Measurements from ENCODE around the gene VSTM2B.

The VSTM2B gene

GRCh38 chr19:29512748-29513147 is 13.0 kb upstream of the VSTM2B start:
- no peak for ATAC-seq
- TF ChIP-seq ZFP30 (CRISPR knock-in tag; IDR thresholded peaks at IDR 0.05) (no peak), SNAI2 (CRISPR knock-in tag; IDR thresholded peaks at IDR 0.05) (no peak), CSRNP3 (CRISPR knock-in tag; IDR thresholded peaks at IDR 0.05) (no peak), BACH2 (CRISPR knock-in tag; IDR thresholded peaks at IDR 0.05; ENCODE audit: borderline replicate concordance) (no peak), ARNTL (CRISPR knock-in tag; IDR thresholded peaks at IDR 0.05; ENCODE audit: borderline replicate concordance, low read depth) (no peak), TCF4 (CRISPR knock-in tag; IDR thresholded peaks at IDR 0.05; ENCODE audit: borderline replicate concordance) (no peak), GLIS3 (CRISPR knock-in tag; IDR thresholded peaks at IDR 0.05) (no peak), RARB (CRISPR knock-in tag; IDR thresholded peaks at IDR 0.05) (no peak), ZNF70 (CRISPR knock-in tag; IDR thresholded peaks at IDR 0.05) (no peak), PPARA (CRISPR knock-in tag; IDR thresholded peaks at IDR 0.05; ENCODE audit: borderline replicate concordance) (no peak), CSDC2 (CRISPR knock-in tag; IDR thresholded peaks at IDR 0.05) (no peak), ZNF565 (CRISPR knock-in tag; conservative IDR thresholded peaks at IDR 0.05; ENCODE audit: low read depth) (no peak), ZFP3 (CRISPR knock-in tag; IDR thresholded peaks at IDR 0.05) (no peak), OSR1 (CRISPR knock-in tag; IDR thresholded peaks at IDR 0.05) (no peak), ZC3H10 (CRISPR knock-in tag; IDR thresholded peaks at IDR 0.05) (no peak), ZNF8 (CRISPR knock-in tag; IDR thresholded peaks at IDR 0.05) (no peak), CREB5 (CRISPR knock-in tag; IDR thresholded peaks at IDR 0.05; ENCODE audit: low read depth) (no peak), TSHZ2 (CRISPR knock-in tag; IDR thresholded peaks at IDR 0.05) (no peak), ISL1 (CRISPR knock-in tag; IDR thresholded peaks at IDR 0.05) (no peak)

GRCh38 chr19:29514525-29515232 is 11.1 kb upstream of the VSTM2B start:
- ATAC-seq: peak; percentile 64
- TF ChIP-seq RARB (CRISPR knock-in tag; IDR thresholded peaks at IDR 0.05) (no peak), CSDC2 (CRISPR knock-in tag; IDR thresholded peaks at IDR 0.05) (no peak), ZNF8 (CRISPR knock-in tag; IDR thresholded peaks at IDR 0.05) (no peak), BACH2 (CRISPR knock-in tag; IDR thresholded peaks at IDR 0.05; ENCODE audit: borderline replicate concordance) (no peak), ZNF70 (CRISPR knock-in tag; IDR thresholded peaks at IDR 0.05) (no peak), TOX (CRISPR knock-in tag; IDR thresholded peaks at IDR 0.05; ENCODE audit: borderline replicate concordance) (no peak), ESRRG (CRISPR knock-in tag; IDR thresholded peaks at IDR 0.05) (no peak), ZNF565 (CRISPR knock-in tag; conservative IDR thresholded peaks at IDR 0.05; ENCODE audit: low read depth) (no peak), POU6F1 (CRISPR knock-in tag; IDR thresholded peaks at IDR 0.05; ENCODE audit: borderline replicate concordance, low read depth) (no peak), GLIS3 (CRISPR knock-in tag; IDR thresholded peaks at IDR 0.05) (no peak), ZC3H10 (CRISPR knock-in tag; IDR thresholded peaks at IDR 0.05) (no peak), TSHZ2 (CRISPR knock-in tag; IDR thresholded peaks at IDR 0.05) (no peak), PPARA (CRISPR knock-in tag; IDR thresholded peaks at IDR 0.05; ENCODE audit: borderline replicate concordance) (no peak), TCF4 (CRISPR knock-in tag; IDR thresholded peaks at IDR 0.05; ENCODE audit: borderline replicate concordance) (no peak), CSRNP3 (CRISPR knock-in tag; IDR thresholded peaks at IDR 0.05) (no peak), SNAI2 (CRISPR knock-in tag; IDR thresholded peaks at IDR 0.05) (no peak), OSR1 (CRISPR knock-in tag; IDR thresholded peaks at IDR 0.05) (no peak), ARNTL (CRISPR knock-in tag; IDR thresholded peaks at IDR 0.05; ENCODE audit: borderline replicate concordance, low read depth) (no peak)

Measured in SK-N-SH treated with all-trans-retinoic acid at 6 μM for 48 hours (cell line).